Activated naive CD4-positive, alpha-beta T cell treated with anti-CD3 and anti-CD28 coated beads, Interleukin-2, amount 50 U/mL, for 72 hours (primary cell): ENCODE data around the gene AAK1. TPM values are rescaled to one million over a fixed set of nuclear protein-coding genes. Genes with fewer than 3 reads are reported as not detected.
"Not testable (repeated sequence)": the region's sequence is repeated elsewhere in the genome, so short reads cannot be mapped to it uniquely, and the experiment has no call there.

Experiments
- ATAC-seq, 2 donors: fragments of 150-1000 bp; cut with Tn5 transposase; 2 replicates each; pipeline ENCODE4 v1.10.0; 2021; ENCODE audit warnings: mild to moderate bottlenecking in 2 of 2, moderate library complexity in 2 of 2
- DNase-seq, 2 donors: peaks; one replicate each; pipeline ENCODE4 v3.0.0; 2021 to 2022; ENCODE audit warnings: low spot score in 2 of 2
- H3K27ac Mint-ChIP-seq, 2 donors: one replicate each; pipeline ENCODE4 v1.8.0; 2022; ENCODE audit warnings: mild to moderate bottlenecking in 2 of 2, mixed read lengths in 2 of 2
- H3K36me3 Mint-ChIP-seq, 2 donors: one replicate each; pipeline ENCODE4 v1.8.0; 2022; ENCODE audit warnings: mixed read lengths in 2 of 2
- H3K9me3 Mint-ChIP-seq, 2 donors: one replicate each; pipeline ENCODE4 v1.8.0; 2022; ENCODE audit warnings: mixed read lengths in 2 of 2
- total RNA-seq, 2 donors: library from RNA; stranded (reverse); gene quantifications; one replicate each; pipeline ENCODE4 v1.2.3, GENCODE V29; 2022

The AAK1 gene
- total RNA-seq, 2 donors from 2014 or later = 129 to 137 TPM

DNA sequence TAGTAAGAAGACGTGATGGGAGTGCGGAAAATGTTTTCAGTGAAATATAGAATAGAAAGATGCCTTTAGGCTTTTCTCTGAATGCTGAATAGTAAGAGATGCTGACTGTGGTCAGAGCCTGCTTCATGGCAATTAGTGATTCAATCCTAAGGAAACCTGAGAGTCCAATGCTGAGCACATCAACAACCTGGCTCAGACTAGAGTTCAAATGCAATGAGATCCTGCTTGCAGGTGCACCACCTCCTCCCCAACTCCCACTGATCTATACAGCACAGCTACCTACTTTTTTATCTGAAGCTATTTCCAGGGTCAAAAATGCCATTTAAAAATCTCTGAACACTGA is 65.4 kb downstream of the AAK1 start:
- ATAC-seq (no peak), DNase-seq (no peak)
- Mint-ChIP-seq H3K27ac (peak overlapping the region in 1 of 2 donors; percentile 76), H3K9me3 (no peaks in the 10 kb centered on the region), H3K36me3 (no peaks in the 10 kb centered on the region)

DNA sequence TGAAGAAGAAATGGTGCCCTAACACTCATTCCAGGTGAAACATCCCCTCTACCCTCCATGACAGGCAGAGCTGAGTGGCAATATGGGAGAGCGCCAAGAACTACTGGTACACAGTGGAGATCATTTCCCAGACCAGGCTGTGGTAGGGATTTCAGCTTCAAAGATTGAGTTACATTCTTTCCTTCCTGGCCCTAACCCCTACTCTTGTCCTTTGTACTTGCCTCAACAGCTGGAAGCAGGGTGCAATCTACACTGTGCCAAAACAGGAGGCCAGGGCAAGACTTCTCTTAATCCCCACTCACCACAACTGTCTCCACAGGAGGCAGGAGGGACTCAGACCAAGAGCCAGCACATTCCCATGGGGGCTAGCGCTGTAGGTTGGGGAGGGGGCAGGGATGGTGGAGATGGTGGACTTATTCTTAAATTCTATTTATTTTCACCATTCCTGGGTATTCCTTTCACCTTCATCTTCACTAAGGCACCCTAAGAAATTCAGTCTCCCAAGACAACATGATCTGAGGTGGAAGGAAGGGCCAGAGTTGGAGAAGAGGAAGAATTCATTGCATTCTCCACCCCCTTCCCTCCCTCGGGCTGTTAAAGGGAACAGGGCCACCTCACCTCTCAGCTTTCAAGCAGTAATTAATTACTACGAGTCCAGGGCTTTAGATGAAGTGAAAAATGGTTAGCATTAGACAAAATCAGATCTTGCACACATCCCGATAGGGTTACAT is 65.9 kb downstream of the AAK1 start:
- DNase-seq (no peak), ATAC-seq (no peak)
- no peaks in the 10 kb centered on the region for H3K36me3 Mint-ChIP-seq
- peak overlapping the region; percentile 58 to 76 for H3K27ac Mint-ChIP-seq
- H3K9me3 Mint-ChIP-seq = no peaks in the 10 kb centered on the region

DNA sequence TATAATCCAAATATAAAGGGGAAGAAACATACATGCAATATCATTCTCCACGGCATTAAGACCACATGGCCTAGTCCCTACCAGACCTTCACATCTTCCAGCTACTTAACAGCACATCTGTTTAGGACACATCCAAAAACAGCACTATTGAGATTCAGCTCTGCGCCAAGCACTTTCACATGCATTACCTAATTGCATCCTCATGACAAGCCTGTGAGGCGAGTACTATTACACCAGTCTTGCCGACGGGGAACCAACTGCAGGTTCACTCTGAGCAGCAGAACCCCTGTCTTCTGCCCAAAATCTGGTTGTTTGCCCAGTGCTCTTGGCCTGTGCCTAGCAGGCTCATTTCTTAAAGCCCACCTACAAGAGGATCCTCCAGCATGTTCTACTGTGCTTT is 66.7 kb downstream of the AAK1 start:
- DNase-seq = no peak
- peak overlapping the region in 1 of 2 donors; percentile 58 for H3K27ac Mint-ChIP-seq
- no peaks in the 10 kb centered on the region for H3K9me3 Mint-ChIP-seq
- H3K36me3 Mint-ChIP-seq = no peaks in the 10 kb centered on the region
- no peak for ATAC-seq

DNA sequence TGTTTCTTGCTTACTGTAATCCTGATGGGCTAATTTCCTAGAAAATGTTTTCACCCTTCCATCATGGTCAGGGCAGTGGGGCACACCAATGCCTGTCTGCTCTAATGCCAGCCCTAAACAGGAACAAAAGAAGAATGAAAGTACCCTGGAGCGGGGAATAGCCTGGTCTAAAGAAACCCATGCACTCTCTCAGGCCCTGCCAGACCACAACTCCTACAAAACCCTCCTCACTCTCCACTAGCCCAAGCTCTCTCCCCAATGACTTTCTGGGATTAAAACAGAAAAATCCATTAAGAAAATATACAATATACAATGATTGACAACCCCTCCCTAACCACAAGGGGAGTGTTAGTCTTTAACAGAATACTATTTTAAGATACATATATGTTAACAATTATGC is 67.6 kb downstream of the AAK1 start:
- H3K9me3 Mint-ChIP-seq = no peaks in the 10 kb centered on the region
- peak overlapping the region in 1 of 2 donors; percentile 2 for H3K27ac Mint-ChIP-seq
- H3K36me3 Mint-ChIP-seq = no peaks in the 10 kb centered on the region
- DNase-seq = no peak
- no peak for ATAC-seq

DNA sequence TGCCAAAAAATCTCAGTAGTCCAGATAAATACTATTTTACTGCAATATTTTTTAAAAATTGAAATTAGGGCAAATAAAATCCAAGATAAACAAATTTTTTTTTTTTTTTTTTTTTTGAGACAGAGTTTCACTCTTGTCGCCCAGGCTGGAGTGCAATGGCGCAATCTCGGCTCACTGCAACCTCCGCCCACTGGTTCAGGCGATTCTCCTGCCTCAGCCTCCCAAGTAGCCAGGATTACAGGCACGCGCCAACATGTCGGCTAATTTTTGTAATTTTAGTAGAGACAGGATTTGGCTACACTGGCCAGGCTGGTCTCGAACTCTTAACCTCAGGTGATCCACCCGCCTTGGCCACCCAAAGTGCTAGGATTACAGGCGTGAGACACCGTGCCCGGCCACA is 68.2 kb downstream of the AAK1 start:
- not testable (repeated sequence) for ATAC-seq, DNase-seq, H3K36me3 Mint-ChIP-seq, H3K9me3 Mint-ChIP-seq, H3K27ac Mint-ChIP-seq

DNA sequence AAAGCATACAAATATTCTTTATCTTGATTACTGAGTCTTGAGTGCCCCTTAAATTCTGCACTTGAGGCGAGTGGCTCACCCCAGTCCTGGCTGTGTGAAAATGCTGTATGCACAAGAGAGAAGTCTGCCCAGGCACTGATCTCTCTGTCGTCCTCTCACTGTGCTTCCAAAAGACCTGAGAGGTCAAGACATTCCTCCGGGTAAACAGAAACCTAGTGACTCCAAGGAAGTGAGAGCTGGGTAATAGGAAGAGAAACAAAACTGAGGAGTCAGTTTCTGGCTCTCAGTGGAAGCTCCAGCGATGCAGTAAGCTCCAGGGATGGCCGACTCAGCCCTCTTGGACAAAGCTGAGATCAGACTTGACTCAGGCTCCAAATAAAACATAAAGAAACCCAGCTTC is 70.9 kb downstream of the AAK1 start:
- no peak for ATAC-seq
- peak overlapping the region in 1 of 2 donors; percentile 78 for H3K27ac Mint-ChIP-seq
- no peaks in the 10 kb centered on the region for H3K36me3 Mint-ChIP-seq

DNA sequence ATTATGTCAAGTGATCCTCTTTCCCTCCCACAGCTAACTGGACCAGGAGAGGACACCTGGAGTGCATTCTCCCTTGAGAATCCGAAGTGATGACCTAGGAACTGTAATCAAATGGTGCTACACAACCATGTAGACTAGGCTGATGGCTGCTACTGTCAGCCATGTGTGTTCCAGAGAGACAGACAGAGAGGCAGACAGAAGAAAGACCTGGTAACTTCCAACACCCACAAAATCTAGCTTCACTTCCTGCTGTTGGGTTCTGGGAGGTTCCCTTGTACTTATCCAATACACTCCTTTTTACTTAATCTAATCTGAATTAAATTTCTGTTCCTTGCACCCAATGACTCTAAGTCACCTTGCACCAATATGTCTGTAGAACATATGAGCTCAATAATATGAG is 72.3 kb downstream of the AAK1 start:
- Mint-ChIP-seq H3K36me3 (no peaks in the 10 kb centered on the region), H3K27ac (peak overlapping the region; percentile 71 to 85), H3K9me3 (no peaks in the 10 kb centered on the region)
- DNase-seq = no peak
- ATAC-seq = no peak

More for the DNA sequence above, 70.9 kb downstream of the AAK1 start:
- H3K9me3 Mint-ChIP-seq = no peaks in the 10 kb centered on the region
- no peak for DNase-seq

DNA sequence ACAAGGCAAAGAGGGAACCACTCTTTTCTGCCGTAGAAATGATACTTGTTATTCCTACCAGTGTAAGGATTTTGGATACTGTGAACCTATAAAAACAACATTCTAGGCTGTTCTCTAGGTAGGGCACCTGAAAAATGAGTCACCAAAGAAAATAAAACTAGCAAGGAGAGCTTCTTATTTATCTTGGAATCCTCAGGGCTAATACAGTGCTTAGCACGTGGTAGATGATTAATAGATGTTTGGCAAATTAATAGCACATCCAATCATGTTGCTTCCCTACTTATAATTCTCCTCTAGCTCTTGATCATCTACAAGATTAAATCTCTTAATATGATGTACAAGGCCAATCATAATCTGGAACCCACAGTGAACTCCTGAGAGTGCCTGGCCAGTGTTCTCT is 73.1 kb downstream of the AAK1 start:
- DNase-seq (no peak), ATAC-seq (no peak)
- Mint-ChIP-seq H3K36me3 (no peaks in the 10 kb centered on the region), H3K9me3 (no peaks in the 10 kb centered on the region), H3K27ac (peak overlapping the region in 1 of 2 donors; percentile 71)

DNA sequence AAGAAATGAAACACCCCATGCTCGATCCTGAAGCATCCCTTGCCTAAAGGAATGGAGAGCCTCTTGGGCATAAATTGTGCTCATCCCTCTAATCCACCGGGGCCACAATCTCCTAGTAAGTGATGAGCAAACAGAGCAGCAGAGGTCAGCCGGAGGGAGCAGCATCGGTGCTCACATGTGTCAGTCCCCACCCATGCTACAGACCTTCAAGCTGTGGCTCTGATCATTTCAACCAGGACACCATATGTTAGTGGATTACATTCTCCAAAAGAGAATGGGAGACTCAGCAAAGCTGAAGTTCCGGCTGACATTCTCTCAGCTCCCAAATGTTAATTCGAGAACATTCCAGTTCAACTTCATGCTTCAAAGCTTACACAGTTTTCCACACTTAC is 75.6 kb downstream of the AAK1 start:
- Mint-ChIP-seq H3K9me3 (no peaks in the 10 kb centered on the region), H3K27ac (peak overlapping the region; percentile 1 to 27), H3K36me3 (no peaks in the 10 kb centered on the region)
- ATAC-seq (no peak), DNase-seq (no peak)

DNA sequence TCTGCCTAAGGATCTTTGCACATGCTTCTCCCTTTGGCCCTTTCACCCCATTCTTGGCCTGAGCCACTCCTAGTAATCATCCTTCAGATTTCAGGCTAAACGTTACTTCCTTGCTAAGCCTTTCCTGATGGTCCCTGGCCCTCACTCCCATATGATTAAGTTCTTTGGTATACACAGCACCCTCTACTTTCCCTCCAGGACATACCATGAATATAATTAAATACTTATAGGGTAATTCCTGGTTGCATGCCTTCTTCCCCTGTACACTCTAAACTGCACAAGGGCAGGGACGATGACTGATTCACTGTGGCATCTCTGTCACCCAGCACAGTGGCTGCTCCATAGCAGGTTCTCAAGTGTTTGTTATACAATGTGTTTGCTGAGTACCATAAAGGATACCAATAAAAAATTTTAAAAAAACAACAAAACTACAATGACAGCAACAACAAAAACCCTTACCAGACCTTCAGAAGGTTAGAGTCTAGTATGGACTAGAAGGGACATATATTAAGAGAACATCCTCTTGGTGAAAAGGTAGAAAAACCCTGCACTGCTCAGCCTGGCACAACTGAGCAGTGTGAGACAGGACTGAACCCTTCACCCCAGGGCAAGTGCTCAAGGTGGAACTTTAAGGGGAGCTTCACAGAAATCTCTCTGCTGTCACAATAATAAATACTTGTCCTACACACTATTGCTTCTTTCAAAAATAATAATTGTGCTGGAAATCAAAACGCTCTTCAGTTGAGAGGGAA is 76.2 kb downstream of the AAK1 start:
- no peaks in the 10 kb centered on the region for H3K36me3 Mint-ChIP-seq
- H3K9me3 Mint-ChIP-seq = no peaks in the 10 kb centered on the region
- peak overlapping the region; percentile 1 to 63 for H3K27ac Mint-ChIP-seq
- no peak for DNase-seq
- peak in 1 of 2 donors; percentile 54 for ATAC-seq

DNA sequence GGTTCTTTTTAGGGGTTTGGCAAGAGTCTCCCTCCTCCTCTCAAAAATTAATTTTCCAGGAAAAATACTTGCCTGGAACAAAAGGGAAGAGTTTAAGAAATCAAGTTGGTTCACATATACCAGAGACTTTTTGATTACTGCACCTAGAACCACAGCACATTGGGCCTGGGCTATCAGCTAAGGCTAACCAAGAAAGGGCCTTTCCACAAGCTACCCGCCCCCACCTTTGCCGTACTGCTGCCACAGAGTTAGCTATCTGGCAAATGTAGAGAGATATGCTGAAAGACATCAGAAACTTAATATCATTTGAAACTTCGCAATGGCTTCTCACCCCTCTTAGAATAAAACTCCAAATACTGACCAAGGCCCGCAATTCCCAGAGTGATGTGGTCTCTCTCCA is 76.9 kb downstream of the AAK1 start:
- no peak for ATAC-seq
- H3K9me3 Mint-ChIP-seq = no peaks in the 10 kb centered on the region

DNA sequence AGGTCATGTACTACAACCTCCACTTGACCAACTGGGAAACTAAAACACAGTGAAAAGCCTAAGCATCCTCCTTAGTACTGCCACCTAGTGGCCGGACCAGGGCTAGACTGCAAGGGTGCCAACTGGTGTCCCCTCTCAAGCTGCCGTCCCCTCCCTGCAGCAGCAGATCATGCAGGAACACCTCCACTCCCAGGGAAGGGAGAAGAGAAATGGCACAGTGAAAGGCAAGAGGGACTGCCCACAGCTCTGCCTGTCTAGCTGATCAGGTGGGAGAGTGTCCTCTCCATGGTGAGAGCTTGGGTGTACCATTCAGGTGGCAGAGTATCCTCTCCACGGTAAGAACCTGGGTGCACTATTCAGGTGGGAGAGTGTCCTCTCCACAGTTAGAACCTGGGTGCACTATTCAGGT is 78.1 kb downstream of the AAK1 start:
- peak overlapping the region in 1 of 2 donors; percentile 72 for H3K27ac Mint-ChIP-seq
- ATAC-seq (peak; percentile 79 to 81), DNase-seq (peak; percentile 63 to 80)
- H3K9me3 Mint-ChIP-seq = no peaks in the 10 kb centered on the region
- no peaks in the 10 kb centered on the region for H3K36me3 Mint-ChIP-seq

More for the DNA sequence above, 76.9 kb downstream of the AAK1 start:
- Mint-ChIP-seq H3K36me3 (no peaks in the 10 kb centered on the region), H3K27ac (peak overlapping the region; percentile 1 to 63)
- no peak for DNase-seq

DNA sequence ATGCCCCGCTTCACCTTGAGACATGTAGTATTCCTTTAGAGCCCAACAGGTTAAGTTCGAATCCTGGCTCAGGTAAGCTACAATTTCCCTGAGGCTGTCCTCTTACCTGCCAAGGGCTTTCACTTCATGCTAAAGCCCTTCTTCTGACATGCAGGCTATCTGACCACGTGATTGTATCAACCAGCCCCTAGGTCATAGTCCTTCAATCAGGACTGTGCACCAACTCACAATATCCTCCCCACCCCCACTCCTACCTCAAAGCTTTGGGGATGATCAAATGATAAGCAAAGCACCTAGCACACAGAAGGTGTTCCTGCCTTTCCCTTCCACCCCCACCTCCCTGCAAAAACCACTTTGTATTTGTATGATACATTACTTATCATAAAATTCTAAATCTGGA is 78.9 kb downstream of the AAK1 start:
- Mint-ChIP-seq H3K36me3 (no peaks in the 10 kb centered on the region), H3K27ac (peak overlapping the region; percentile 65 to 72), H3K9me3 (no peaks in the 10 kb centered on the region)
- ATAC-seq = no peak
- DNase-seq = no peak

DNA sequence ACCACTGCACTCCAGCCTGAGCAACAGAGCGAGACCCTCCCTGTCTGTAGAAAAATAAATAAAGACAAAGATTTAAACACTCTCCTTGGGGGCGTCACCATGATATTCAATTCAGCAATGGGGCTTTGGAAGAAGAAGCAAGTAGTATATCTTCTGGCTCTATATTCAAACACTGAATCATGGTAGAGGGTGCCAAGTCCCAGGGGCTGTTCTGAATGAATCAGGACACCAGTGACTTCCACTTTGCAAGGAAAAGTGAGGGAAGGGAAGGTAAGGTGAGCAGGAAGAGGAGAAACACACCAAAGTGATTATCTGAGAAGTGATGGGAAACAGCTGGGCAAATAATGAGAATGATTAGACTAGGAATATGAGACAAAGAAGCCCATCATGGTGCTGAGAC is 80.5 kb downstream of the AAK1 start:
- ATAC-seq = no peak
- H3K27ac Mint-ChIP-seq = peak overlapping the region; percentile 0 to 7
- H3K9me3 Mint-ChIP-seq = no peaks in the 10 kb centered on the region
- DNase-seq = no peak
- no peaks in the 10 kb centered on the region for H3K36me3 Mint-ChIP-seq

DNA sequence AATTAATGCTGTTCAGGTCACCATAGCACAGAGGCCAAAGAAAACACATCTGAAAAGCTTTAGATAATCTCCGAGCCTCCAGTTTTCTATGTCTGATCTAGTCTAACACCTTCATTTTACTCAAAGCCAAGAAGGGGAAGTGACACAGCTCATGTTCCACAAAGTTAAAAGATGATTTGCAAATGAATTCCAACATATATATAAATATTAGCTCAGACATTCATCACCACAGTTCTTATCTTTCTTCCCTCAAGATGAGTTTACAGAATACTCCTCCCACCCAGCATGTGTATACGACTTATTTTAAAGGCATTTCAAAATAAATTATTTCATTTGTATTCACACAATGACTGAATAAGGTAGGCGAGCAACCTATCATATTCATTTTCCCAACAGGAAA is 82.4 kb downstream of the AAK1 start:
- Mint-ChIP-seq H3K27ac (peak overlapping the region in 1 of 2 donors; percentile 67), H3K9me3 (no peaks in the 10 kb centered on the region), H3K36me3 (no peaks in the 10 kb centered on the region)
- ATAC-seq (no peak), DNase-seq (no peak)

DNA sequence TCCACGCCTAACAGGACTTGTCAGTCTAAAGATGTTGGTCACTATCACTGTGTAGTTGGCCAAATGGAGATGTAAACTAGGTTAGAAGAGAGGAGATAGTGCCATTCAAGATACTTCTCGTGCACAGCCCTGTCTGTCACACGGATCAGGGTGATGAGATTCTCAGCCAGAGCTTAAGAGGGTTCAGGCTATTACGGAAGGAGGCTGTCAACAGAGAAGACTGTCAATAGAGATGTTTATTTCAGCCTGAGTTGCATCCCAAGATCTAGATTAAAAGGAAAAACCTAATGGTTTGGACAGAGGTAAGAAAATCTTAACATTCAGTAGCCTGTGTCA is 83.4 kb downstream of the AAK1 start:
- H3K27ac Mint-ChIP-seq = peak overlapping the region in 1 of 2 donors; percentile 67
- no peaks in the 10 kb centered on the region for H3K9me3 Mint-ChIP-seq
- H3K36me3 Mint-ChIP-seq = no peaks in the 10 kb centered on the region
- ATAC-seq (peak in 1 of 2 donors; percentile 14), DNase-seq (no peak)

DNA sequence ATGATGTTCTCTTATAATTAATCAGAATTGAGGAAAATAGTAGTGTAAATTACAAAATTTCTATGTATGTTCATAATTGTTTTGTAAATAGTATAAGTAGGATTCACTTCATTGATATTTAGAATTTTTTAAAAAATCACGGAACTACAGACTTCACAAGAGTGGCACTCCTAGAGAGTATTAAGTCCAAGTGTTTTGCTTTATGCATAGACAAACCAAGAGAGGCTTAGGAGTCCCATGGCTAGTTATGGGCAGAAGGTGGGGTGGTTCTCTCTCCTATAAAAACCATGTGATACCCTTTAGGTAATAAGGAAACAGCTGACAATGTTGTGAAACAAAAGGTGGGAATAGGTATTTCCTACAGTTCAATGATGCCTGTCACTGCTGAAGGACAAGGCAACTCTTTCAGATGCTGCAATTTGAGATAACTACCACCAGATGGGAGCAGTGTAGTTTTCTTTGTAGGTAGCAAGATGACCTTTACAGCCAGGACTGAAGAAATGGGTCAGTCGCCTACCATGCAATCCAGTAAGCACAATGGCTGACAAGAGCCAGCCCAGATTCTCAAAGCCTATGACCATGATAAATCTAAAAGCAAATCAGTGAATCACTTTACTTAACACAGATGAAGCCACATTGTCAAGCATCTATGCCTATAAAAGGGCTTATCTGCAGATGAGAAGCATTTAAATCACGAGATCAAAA is 83.9 kb downstream of the AAK1 start:
- H3K36me3 Mint-ChIP-seq = no peaks in the 10 kb centered on the region
- H3K27ac Mint-ChIP-seq = peak overlapping the region in 1 of 2 donors; percentile 67
- peak; percentile 69 to 86 for ATAC-seq
- DNase-seq = no peak
- H3K9me3 Mint-ChIP-seq = no peaks in the 10 kb centered on the region
